ENCODE measurements around the gene MGMT. TPM values are rescaled to one million over a fixed set of nuclear protein-coding genes. Genes with fewer than 3 reads are reported as not detected.

Gene MGMT
- total and polyA plus RNA-seq, 4 donors: 28.2 to 79.1 (median 46.0) TPM

- H3K4me1 ChIP-seq (ENCODE audit: control insufficient read depth in 4 of 4, insufficient read depth in 4 of 4, low read length in 3 of 4): peaks cover 2 to 14% (median 10%) of the 10 kb centered on the region in 4 donors
- H3K9ac ChIP-seq (ENCODE audit: low read depth in 1 of 2, low read length in 2 of 2): no peak overlapping the region
- H3K27me3 ChIP-seq (ENCODE audit: control insufficient read depth in 4 of 4, insufficient read depth in 4 of 4, low read length in 3 of 4): no peaks in the 10 kb centered on the region
- no peaks in the 10 kb centered on the region for H3K36me3 ChIP-seq (ENCODE audit: control insufficient read depth in 4 of 4, insufficient read depth in 3 of 4, low read depth in 1 of 4, low read length in 3 of 4)
- no peak overlapping the region for H3K27ac ChIP-seq (ENCODE audit: low read depth in 1 of 2, low read length in 2 of 2)
- DNase-seq (ENCODE audit: low spot score): no peak
- TF ChIP-seq YY1 (IDR thresholded peaks at IDR 0.05) (no peak), SP1 (IDR thresholded peaks at IDR 0.05) (no peak), FOXA1 (IDR thresholded peaks at IDR 0.05) (no peak), HNF4G (IDR thresholded peaks at IDR 0.05) (no peak), RAD21 (IDR thresholded peaks at IDR 0.05) (no peak), REST (IDR thresholded peaks at IDR 0.05) (no peak), HNF4A (conservative IDR thresholded peaks at IDR 0.05) (no peak), EGR1 (IDR thresholded peaks at IDR 0.05; ENCODE audit: low read depth in 2 of 2) (no peak), GABPA (IDR thresholded peaks at IDR 0.05 in 1 of 2, conservative IDR thresholded peaks at IDR 0.05 in 1 of 2) (no peak), ZBTB33 (IDR thresholded peaks at IDR 0.05) (no peak), NR2F2 (IDR thresholded peaks at IDR 0.05) (no peak), RXRA (IDR thresholded peaks at IDR 0.05) (no peak), ATF3 (IDR thresholded peaks at IDR 0.05) (no peak), TAF1 (conservative IDR thresholded peaks at IDR 0.05) (no peak), FOXA2 (IDR thresholded peaks at IDR 0.05) (no peak), JUND (IDR thresholded peaks at IDR 0.05) (no peak)
- TF ChIP-seq, protein P1, sequence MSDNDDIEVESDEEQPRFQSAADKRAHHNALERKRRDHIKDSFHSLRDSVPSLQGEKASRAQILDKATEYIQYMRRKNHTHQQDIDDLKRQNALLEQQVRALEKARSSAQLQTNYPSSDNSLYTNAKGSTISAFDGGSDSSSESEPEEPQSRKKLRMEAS (IDR thresholded peaks at IDR 0.05): no peak
- TF ChIP-seq, protein P2, sequence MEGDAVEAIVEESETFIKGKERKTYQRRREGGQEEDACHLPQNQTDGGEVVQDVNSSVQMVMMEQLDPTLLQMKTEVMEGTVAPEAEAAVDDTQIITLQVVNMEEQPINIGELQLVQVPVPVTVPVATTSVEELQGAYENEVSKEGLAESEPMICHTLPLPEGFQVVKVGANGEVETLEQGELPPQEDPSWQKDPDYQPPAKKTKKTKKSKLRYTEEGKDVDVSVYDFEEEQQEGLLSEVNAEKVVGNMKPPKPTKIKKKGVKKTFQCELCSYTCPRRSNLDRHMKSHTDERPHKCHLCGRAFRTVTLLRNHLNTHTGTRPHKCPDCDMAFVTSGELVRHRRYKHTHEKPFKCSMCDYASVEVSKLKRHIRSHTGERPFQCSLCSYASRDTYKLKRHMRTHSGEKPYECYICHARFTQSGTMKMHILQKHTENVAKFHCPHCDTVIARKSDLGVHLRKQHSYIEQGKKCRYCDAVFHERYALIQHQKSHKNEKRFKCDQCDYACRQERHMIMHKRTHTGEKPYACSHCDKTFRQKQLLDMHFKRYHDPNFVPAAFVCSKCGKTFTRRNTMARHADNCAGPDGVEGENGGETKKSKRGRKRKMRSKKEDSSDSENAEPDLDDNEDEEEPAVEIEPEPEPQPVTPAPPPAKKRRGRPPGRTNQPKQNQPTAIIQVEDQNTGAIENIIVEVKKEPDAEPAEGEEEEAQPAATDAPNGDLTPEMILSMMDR (IDR thresholded peaks at IDR 0.05; ENCODE audit: low read depth, low read length, missing input control): no peak
- no peaks in the 10 kb centered on the region for H3K9me3 ChIP-seq (ENCODE audit: control insufficient read depth in 4 of 4, low read length in 3 of 4)
- 98% methylated on average over 8 of the region's 8 CpGs for WGBS
- H3K4me3 ChIP-seq (ENCODE audit: low read depth in 1 of 3, low read length in 3 of 3): no peak overlapping the region
These were observed 225.7 kb downstream of the MGMT start for GRCh38 chr10:129692695-129693094.

All from liver (tissue), 9 donors.